GM12891 (cell line): ENCODE results near the gene LDLRAD3.

Experiments used
- PAX5 ChIP-seq: IDR thresholded peaks from 2 replicates; pipeline ENCODE4 v1.6.1; 2011; ENCODE audit warnings: low read length, moderate library complexity, mild to moderate bottlenecking; ENCODE audit not compliant: insufficient read depth, severe bottlenecking
- POLR2A ChIP-seq: IDR thresholded peaks from 2 replicates; pipeline ENCODE4 v1.6.1; 2011; ENCODE audit warnings: low read depth, low read length, control low read depth
- POLR2AphosphoS5 ChIP-seq: IDR thresholded peaks from 2 replicates; pipeline ENCODE4 v1.6.1; 2011; ENCODE audit warnings: low read depth, low read length, control low read depth
- POU2F2 ChIP-seq: IDR thresholded peaks from 2 replicates; pipeline ENCODE4 v1.6.1; 2011; ENCODE audit warnings: low read depth, mild to moderate bottlenecking, control low read depth, low read length, moderate library complexity
- SPI1 ChIP-seq: IDR thresholded peaks from 2 replicates; pipeline ENCODE4 v1.6.1; 2011; ENCODE audit warnings: low read depth, low read length, control low read depth
- TAF1 ChIP-seq: IDR thresholded peaks from 2 replicates; pipeline ENCODE4 v1.6.1; 2011; ENCODE audit warnings: low read depth, low read length, control low read depth

- TF ChIP-seq POLR2AphosphoS5 = no peak
- TF ChIP-seq POLR2A = no peak
- TF ChIP-seq TAF1 = no peak
- TF ChIP-seq POU2F2 = no peak
- no peak for TF ChIP-seq SPI1
- TF ChIP-seq PAX5 = no peak
Observed at GRCh38 chr11:35912883-35913624, 30.8 kb upstream of the LDLRAD3 start.
